ENCODE measurements around the gene STX17.

STX17 gene

GRCh38 chr9:99911600-99911999 is 5.1 kb downstream of the STX17 start:
- no peak for DNase-seq

GRCh38 chr9:99916650-99917049 is 10.2 kb downstream of the STX17 start:
- no peak for DNase-seq

- DNase-seq = no peak
These were observed 11.7 kb downstream of the STX17 start for GRCh38 chr9:99918134-99918533.

- no peak for DNase-seq
These were observed 13.5 kb downstream of the STX17 start for GRCh38 chr9:99919930-99920329.

GRCh38 chr9:99921875-99922710 is 15.6 kb downstream of the STX17 start:
- DNase-seq = no peak

DNA sequence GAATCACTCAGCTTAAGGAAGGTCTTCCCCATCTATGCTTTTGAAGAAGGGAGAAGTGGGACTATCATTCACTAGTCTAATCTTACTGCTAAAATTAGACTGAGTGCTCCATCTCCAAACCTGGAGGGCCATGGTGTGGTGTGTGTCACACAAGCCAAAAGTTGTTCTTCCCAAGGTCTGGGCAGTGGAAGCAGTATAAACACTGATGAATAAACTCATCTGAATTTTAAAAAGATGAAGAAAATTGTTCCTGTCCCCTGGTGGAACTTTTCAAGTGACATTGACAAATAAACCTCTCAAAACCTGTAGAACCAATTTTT is 16.2 kb downstream of the STX17 start:
- DNase-seq = no peak

DNA sequence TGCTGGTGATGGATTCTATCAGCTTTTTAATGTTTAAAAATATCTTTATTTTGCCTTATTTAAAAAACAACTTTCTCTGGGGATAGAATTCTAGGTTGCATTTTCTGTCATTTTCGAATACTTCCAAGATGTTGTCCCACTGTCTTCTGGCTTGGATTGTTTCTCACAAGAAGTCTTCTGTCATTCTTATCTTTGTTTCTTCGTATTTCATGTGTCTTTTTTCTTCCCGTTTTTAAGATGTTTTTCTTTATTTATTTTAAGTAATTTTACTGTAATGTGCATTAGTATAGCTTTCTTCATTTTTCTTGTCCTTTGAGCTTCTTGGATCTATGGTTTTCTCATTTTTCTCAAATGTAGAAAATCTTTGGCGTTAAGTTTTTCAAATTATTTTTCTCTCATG is 19.1 kb downstream of the STX17 start:
- DNase-seq = no peak

DNA sequence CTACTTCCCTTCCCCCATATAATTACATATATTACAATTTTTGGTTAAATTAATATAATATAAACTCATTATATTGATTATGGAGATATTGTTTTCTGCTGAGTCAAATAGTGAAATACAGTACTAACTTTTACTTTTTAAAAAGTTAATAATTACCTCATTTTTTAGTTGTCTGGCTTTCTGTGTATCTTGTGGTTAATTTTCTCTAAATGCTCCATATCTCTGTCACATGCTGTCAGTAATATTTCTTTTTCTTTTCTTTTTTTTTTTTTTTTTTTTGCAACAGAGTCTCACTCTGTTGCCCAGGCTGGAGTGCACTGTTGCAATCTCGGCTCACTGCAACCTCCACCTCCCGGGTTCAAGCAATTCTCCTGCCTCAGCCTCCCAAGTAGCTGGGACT is 23.2 kb downstream of the STX17 start:
- DNase-seq = no peak

DNA sequence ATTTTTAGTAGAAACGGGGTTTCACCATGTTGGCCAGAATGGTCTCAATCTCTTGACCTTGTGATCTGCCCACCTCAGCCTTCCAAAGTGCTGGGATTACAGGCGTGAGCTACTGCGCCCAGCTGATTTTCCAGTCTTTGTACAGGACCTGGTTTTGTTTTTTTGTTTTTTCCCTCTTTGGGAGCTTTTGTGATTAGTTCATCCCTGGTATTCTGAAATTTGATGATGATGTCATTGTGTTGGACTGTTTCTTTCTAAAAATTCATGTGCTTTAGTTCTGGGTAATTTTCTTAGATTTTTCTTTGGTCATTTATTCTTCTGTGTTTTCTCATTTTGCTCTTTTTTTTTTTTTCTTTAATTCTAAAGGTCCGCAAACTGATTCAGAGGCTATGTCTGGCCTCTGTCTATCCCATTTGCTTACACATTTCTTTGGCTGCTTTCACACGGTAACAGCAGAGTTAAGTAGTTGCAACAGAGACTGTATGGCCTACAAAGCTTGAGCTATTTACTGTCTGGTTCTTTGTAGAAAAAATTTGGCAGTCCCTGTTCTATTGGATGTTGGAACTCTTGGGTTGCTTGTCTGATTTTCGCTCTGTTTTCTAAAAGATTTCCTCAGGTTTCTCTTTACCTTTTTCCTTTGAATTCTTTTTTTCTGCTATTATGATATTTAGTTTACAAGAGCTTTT is 24.8 kb downstream of the STX17 start:
- no peak for DNase-seq

DNA sequence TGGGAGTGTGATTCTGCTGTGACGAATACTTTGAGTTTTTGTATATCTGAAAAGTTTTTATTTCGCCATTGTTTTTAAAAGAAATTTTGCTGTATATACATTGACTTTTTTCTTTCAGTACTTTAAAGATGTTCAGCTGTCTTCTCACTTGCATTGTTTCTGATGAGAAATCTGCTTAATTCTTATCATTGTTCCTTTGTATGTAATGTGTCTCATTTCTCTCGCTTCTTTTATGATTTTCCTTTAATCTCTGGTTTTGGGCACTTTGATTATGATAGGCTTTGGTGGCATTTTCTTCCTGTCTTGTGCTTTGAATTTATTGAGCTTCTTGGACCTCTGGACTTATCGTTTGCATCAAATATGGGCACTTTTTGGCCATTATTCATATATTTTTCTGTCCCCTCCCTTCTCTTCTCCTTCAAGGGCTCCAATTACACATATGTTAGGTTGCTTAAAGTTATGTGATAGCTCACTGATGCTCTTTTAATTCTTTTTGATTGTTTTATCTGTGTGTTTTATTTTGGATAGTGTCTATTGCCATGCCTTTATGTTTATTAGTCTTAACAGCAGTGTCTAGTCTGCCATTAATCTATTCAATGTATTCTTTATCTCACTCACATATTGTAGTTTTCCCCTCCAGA is 30.6 kb downstream of the STX17 start:
- DNase-seq = no peak

DNA sequence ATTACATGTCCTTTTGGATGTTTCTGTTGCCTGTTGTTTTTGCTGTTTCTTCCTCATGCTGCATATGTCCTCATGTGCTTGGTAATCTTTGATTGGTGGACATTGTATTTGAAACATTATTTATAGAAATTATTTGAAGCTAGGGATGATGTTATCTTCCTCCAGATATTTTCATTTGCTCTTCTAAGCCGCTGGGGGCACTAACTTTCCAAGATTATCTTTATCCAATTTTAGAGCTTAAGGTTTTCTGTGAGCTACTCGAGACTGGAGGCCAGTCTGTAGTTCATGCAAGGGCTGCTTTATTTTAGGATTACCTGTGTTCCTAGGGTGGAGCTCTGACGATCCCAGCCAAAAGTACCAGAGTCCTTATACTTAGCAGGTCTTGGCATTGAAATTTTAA is 40.9 kb downstream of the STX17 start:
- no peak for DNase-seq

GRCh38 chr9:99948482-99948881 is 42.0 kb downstream of the STX17 start:
- no peak for DNase-seq

- no peak for DNase-seq
These were observed 42.4 kb downstream of the STX17 start for GRCh38 chr9:99948896-99949295.

DNA sequence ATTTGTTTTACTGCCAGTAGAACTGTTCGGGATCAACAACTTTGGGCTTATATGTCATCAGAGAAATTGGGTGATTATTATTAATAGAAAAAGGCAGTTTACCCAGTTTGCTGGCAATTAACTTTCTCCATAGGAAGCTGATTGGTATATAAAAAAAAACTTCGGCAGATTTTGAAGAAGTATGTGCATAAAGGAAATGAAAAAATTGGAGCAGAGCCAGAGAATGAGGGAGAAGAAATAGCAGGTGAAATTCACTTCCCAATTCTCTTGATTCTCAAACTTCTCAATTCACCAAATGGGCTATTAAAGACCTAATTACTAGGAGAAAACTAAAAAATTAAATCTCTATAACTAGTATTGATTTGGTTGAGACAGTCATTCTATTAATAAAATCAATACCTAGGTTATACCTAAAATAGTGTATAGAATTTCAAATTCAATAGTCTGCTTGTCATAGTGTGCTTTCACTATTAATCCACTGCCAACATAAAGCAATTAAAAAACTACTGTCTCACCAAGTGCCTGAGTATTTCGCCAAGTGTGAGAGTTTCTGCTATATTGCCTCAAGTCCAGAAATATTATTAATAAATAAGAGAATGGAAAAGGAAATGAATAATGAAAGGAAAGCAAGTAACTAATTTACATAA is 47.5 kb downstream of the STX17 start:
- no peak for DNase-seq

GRCh38 chr9:99954819-99955218 is 48.4 kb downstream of the STX17 start:
- no peak for DNase-seq

- no peak for DNase-seq
These were observed 49.2 kb downstream of the STX17 start for GRCh38 chr9:99955606-99956005.

DNA sequence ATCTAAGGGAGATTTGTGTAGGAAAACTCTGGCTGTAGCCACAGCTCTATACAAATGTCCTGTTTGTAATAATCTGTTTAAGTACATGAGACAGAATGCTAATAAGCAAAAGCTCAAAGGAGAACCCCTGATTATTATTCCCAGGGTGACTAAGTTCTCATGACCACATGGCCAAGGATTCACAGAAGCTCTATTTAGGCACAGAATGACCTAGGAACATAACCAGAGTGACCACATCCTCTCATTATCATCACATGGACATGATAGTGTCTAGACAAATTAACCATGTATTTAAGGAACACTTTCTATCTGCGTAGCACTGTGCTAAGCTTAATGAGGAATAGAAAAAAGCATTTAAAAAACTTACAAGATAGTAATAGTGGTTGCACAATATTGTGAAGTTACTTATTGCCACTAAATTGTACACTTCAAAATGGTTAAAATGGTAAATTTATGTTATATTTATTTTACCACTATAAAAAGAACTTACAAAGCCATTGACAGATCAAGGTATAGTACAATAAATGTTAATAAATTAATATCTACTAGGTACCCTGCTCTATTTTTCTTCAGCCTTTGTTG is 56.3 kb downstream of the STX17 start:
- no peak for DNase-seq

DNA sequence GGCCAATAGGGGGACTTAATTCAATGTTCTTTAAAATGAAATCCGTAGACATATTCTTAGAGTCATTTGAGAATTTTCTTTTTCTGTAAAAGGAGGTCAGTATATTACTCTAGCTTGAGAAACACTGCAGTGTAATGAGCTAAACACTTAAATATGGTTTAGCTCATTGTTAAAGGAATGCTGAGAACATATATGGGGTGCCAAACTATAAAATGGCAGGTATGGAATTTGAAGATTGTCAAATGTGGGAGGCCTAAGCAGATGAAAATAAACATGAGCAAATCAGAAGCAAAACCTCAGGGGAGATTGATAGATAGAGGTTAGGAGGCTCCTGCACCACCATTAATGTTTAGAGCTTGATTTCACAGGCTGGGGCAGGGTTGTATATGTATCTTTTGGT is 57.9 kb downstream of the STX17 start:
- DNase-seq = no peak

GRCh38 chr9:99966001-99966400 is 59.5 kb downstream of the STX17 start:
- no peak for DNase-seq

GRCh38 chr9:99966716-99967115 is 60.3 kb downstream of the STX17 start:
- DNase-seq = no peak

GRCh38 chr9:99967457-99967856 is 61.0 kb downstream of the STX17 start:
- DNase-seq = no peak

DNA sequence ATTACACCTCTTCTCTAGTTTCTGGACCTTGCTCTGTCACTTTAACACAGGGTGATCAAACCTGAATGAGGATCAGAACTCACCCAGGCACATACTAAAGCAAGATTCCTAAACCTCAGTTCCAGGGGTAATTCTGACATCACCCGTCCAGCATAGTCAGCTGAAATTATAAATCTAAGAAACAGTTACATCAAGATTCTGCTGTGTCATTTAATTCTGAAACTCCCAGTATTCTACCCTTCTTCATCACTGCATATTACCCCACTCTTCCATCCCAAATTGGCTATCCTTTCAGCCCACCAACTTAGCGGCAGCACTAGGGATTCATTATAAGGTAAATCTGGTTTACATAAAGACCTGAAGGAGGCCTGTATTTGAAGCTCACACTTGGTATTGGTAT is 64.0 kb downstream of the STX17 start:
- no peak for DNase-seq

DNA sequence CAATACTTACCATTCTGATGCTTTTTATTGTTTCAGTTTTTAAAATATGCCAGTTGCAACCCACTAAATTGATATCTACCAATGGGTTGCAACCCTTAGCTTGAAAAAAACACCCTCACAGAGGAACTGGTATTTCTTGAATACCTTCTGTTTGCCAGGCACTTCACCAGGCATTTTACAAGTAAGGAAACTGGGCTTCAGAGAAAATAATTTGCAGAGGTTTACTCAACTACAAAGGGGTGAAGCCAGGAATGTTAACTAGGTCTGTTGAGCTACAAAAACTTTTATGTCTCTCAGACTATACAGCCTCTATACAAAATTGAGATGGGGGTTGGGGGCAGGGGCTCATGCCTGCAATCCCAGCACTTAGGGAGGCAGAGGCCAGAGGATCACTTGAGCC is 65.0 kb downstream of the STX17 start:
- no peak for DNase-seq

Measured in activated CD8-positive, alpha-beta memory T cell treated with anti-CD3 and anti-CD28 coated beads, Interleukin-2, amount 50 U/mL, for 4 hours (primary cell).